T-helper 17 cell (primary cell): ENCODE measurements around the gene GTPBP3. TPM values are rescaled to one million over a fixed set of nuclear protein-coding genes. Genes with fewer than 3 reads are reported as not detected.

ENCODE experiments used
- ATAC-seq: fragments of 150-1000 bp; cut with Tn5 transposase; 2 replicates; pipeline ENCODE4 v1.10.0; 2021; ENCODE audit warnings: mild to moderate bottlenecking, moderate library complexity
- DNase-seq, 3 donors: peaks; one replicate each; pipeline versions ENCODE4 v3.0.0 to v3.0.0-alpha.2; 2020 to 2021
- H3K9me3 ChIP-seq: one replicate; pipeline ENCODE4 v1.7.0; 2013; ENCODE audit warnings: low read length, mild to moderate bottlenecking; ENCODE audit not compliant: control insufficient read depth, poor library complexity, severe bottlenecking
- H3K27ac Mint-ChIP-seq: one replicate; pipeline ENCODE4 v1.8.0; 2022; ENCODE audit warnings: mild to moderate bottlenecking, moderate library complexity, mixed read lengths
- H3K27me3 Mint-ChIP-seq: one replicate; pipeline ENCODE4 v1.8.0; 2022; ENCODE audit warnings: mixed read lengths
- H3K36me3 Mint-ChIP-seq: one replicate; pipeline ENCODE4 v1.8.0; 2022; ENCODE audit warnings: low read depth, mixed read lengths
- H3K4me1 Mint-ChIP-seq: one replicate; pipeline ENCODE4 v1.8.0; 2022; ENCODE audit warnings: mild to moderate bottlenecking, mixed read lengths
- H3K4me3 Mint-ChIP-seq: one replicate; pipeline ENCODE4 v1.8.0; 2022; ENCODE audit warnings: mild to moderate bottlenecking, moderate library complexity, mixed read lengths
- total RNA-seq, 4 donors: library from RNA in 2 of 4; stranded (reverse) in 2 of 4; gene quantifications; one replicate each; pipeline ENCODE4 v1.2.3 and lab custom pipeline; 2022 to 2026

GTPBP3 gene
- total RNA-seq, 2 donors from 2014 or later, result 27.5 to 33.3 TPM

DNA sequence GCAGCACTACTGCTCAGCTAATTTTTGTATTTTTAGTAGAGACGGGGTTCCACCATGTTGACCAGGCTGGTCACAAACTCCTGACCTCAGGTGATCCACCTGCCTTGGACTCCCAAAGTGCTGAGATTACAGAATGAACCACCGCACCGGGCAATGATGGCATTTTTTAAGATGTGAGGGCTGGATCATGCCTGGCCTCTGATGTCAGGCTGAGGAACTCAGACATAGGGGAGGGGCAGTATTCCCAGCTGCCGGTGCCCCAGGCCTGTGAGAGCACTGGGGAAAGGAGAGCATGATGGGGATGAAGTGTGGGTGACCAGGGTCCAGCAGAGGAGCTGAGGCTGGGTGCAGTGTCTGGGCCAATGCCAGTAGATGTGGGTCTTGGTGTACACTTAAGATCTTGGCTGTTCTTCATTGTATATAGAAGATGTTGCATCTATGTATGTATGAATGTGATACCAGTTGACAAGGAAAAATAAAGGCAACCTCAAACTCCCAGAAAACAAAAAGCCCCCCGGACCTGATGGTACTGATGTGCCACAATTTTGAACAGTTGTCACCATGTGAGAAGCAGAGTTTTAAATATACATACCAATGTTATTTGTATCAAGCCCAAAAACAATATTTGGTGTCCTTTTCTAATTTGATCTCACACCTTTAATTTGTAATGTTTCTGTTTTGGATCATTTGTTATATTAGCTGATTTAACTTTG is 43.2 kb downstream of the GTPBP3 start:
- H3K27me3 Mint-ChIP-seq, result peaks cover 12% of the 10 kb centered on the region
- H3K9me3 ChIP-seq, result no peaks in the 10 kb centered on the region
- DNase-seq, result no peak
- peak overlapping the region; percentile 0 for H3K4me3 Mint-ChIP-seq
- H3K4me1 Mint-ChIP-seq, result peaks cover 3% of the 10 kb centered on the region
- ATAC-seq, result no peak
- peaks cover 3% of the 10 kb centered on the region for H3K36me3 Mint-ChIP-seq
- H3K27ac Mint-ChIP-seq, result no peak overlapping the region

DNA sequence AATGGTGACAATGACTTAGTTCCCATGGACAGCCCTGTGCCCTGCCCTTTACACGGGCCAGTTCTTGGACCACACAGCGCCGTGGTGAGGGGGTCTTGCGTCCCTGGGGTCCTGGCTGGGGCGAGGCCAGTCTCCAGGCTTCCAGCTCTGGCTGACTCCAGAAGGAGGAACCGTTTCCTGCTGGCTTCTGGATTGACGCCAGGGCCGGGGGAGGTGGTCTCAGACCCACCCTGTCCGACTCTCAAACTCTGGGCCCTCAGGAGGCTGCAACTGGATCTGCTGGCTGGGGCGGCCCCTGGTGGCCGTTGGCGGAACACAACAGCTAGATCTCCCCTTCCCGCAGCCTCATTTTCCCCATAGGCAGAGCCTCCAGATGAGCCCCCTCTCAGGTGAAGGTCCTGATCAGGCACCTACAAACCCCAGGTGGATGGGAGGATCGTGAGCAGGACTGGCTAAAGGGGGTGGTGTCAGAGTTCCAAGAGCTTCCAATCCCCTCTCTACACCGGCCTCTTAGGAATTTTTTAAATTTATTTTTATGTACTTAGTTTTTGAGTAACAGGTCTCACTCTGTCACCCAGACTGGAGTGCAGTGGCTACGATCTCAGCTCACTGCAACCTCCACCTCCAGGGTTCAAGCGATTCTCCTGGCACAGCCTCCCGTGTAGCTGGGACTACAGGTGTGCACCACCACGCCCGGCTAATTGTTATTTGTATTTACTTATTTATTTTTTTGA is 48.7 kb downstream of the GTPBP3 start:
- no peaks in the 10 kb centered on the region for H3K9me3 ChIP-seq
- ATAC-seq, result peak; percentile 38
- Mint-ChIP-seq H3K36me3 (no peaks in the 10 kb centered on the region), H3K27ac (peak overlapping the region; percentile 9), H3K27me3 (no peaks in the 10 kb centered on the region), H3K4me1 (peaks cover 3% of the 10 kb centered on the region), H3K4me3 (peak overlapping the region; percentile 45)
- peak; percentile 43 to 46 (median 46) for DNase-seq

GRCh38 chr19:17389288-17389687 is 51.9 kb downstream of the GTPBP3 start:
- Mint-ChIP-seq H3K27ac (no peak overlapping the region), H3K4me1 (peaks cover 7% of the 10 kb centered on the region), H3K27me3 (no peaks in the 10 kb centered on the region), H3K4me3 (no peak overlapping the region), H3K36me3 (no peaks in the 10 kb centered on the region)
- no peaks in the 10 kb centered on the region for H3K9me3 ChIP-seq
- ATAC-seq (no peak), DNase-seq (no peak)

GRCh38 chr19:17389957-17390664 is 52.8 kb downstream of the GTPBP3 start:
- no peaks in the 10 kb centered on the region for H3K36me3 Mint-ChIP-seq
- peak overlapping the region; percentile 97 for H3K4me3 Mint-ChIP-seq
- no peaks in the 10 kb centered on the region for H3K27me3 Mint-ChIP-seq
- no peak overlapping the region for H3K27ac Mint-ChIP-seq
- no peaks in the 10 kb centered on the region for H3K9me3 ChIP-seq
- peaks cover 9% of the 10 kb centered on the region for H3K4me1 Mint-ChIP-seq
- no peak for ATAC-seq
- no peak for DNase-seq

GRCh38 chr19:17390665-17391370 is 53.5 kb downstream of the GTPBP3 start:
- ATAC-seq (peak; percentile 100), DNase-seq (peak; percentile 81 to 85 (median 81))
- Mint-ChIP-seq H3K4me3 (peak overlapping the region; percentile 97), H3K36me3 (no peaks in the 10 kb centered on the region), H3K27ac (peak overlapping the region; percentile 32), H3K4me1 (peaks cover 12% of the 10 kb centered on the region), H3K27me3 (no peaks in the 10 kb centered on the region)
- H3K9me3 ChIP-seq, result no peaks in the 10 kb centered on the region

- H3K9me3 ChIP-seq, result no peaks in the 10 kb centered on the region
- H3K4me1 Mint-ChIP-seq, result peaks cover 12% of the 10 kb centered on the region
- H3K36me3 Mint-ChIP-seq, result no peaks in the 10 kb centered on the region
- peak overlapping the region; percentile 97 for H3K4me3 Mint-ChIP-seq
- H3K27ac Mint-ChIP-seq, result no peak overlapping the region
- ATAC-seq (peak; percentile 35), DNase-seq (no peak)
- H3K27me3 Mint-ChIP-seq, result no peaks in the 10 kb centered on the region
Measured at GRCh38 chr19:17391371-17392151, 54.2 kb downstream of the GTPBP3 start.

Other genes with a start within 250 kb of the GTPBP3 start
- 10 to 100 TPM; 21.7 to 23.1 TPM for gene USE1, start 122.2 kb upstream of the GTPBP3 start, total RNA-seq
- 10 to 100 TPM; 13.9 to 14.9 TPM for gene OCEL1, start 111.3 kb upstream of the GTPBP3 start, total RNA-seq
- 1 to 10 TPM; 1.8 to 2.1 TPM for gene NR2F6, start 91.6 kb upstream of the GTPBP3 start, total RNA-seq
- gene USHBP1, start 72.8 kb upstream of the GTPBP3 start, total RNA-seq, result under 1 TPM in 1 of 2 donors, not detected in 1; 0.26 TPM
- 10 to 100 TPM; 70.7 to 72.2 TPM for gene BABAM1, start 70.1 kb upstream of the GTPBP3 start, total RNA-seq
- gene ANKLE1, start 55.7 kb upstream of the GTPBP3 start, total RNA-seq, result 1 to 10 TPM; 1.4 to 2.0 TPM
- gene ABHD8, start 34.1 kb upstream of the GTPBP3 start, total RNA-seq, result 1 to 10 TPM; 5.0 to 7.1 TPM
- gene MRPL34, start 31.7 kb upstream of the GTPBP3 start, total RNA-seq, result 10 to 100 TPM; 47.0 to 47.1 TPM
- gene DDA1, start 28.0 kb upstream of the GTPBP3 start, total RNA-seq, result 10 to 100 TPM; 40.3 to 50.3 TPM
- gene ANO8, start 2.7 kb upstream of the GTPBP3 start, total RNA-seq, result 10 to 100 TPM; 15.9 to 17.7 TPM
- gene PLVAP, start 39.8 kb downstream of the GTPBP3 start, total RNA-seq, result not detected
- under 1 TPM in 1 of 2 donors, not detected in 1; 0.44 TPM for gene CCDC194, start 56.6 kb downstream of the GTPBP3 start, total RNA-seq
- gene BST2, start 68.1 kb downstream of the GTPBP3 start, total RNA-seq, result 10 to 100 TPM; 36.7 to 38.1 TPM
- gene MVB12A, start 82.5 kb downstream of the GTPBP3 start, total RNA-seq, result 10 to 100 TPM; 17.9 to 20.3 TPM
- gene TMEM221, start 111.1 kb downstream of the GTPBP3 start, total RNA-seq, result not detected
- gene NXNL1, start 123.4 kb downstream of the GTPBP3 start, total RNA-seq, result not detected
- 1 to 10 TPM; 5.8 to 7.1 TPM for gene SLC27A1, start 133.0 kb downstream of the GTPBP3 start, total RNA-seq
- 10 to 100 TPM; 48.6 to 53.7 TPM for gene PGLS, start 174.1 kb downstream of the GTPBP3 start, total RNA-seq
- gene COLGALT1, start 218.1 kb downstream of the GTPBP3 start, total RNA-seq, result 10 to 100 TPM; 42.1 to 42.4 TPM